Measurements from ENCODE around the gene RND2.
"Not testable (repeated sequence)": the region's sequence is repeated elsewhere in the genome, so short reads cannot be mapped to it uniquely, and the experiment has no call there.

Gene RND2

GRCh38 chr17:43024407-43025289 is at the start of gene RND2:
Gene RND2 (plus strand): TSS chr17:43025231. CDS start chr17:43025348, 117 bp downstream.
- Histone ChIP-seq H3K4me1 (ENCODE audit: low read length) (peaks cover 3% of the 10 kb centered on the region; the same call in 1 of the 2 replicates), H3K4me2 (ENCODE audit: low read length) (peak within 1 kb of the TSS; percentile 75), H3K36me3 (replicated peaks; ENCODE audit: low read depth, low read length) (no peaks in the 10 kb centered on the region), H3K27ac (ENCODE audit: low read length) (no peak within 1 kb of the TSS), H4K20me1 (ENCODE audit: insufficient read depth, low read length) (no peaks in the 10 kb centered on the region), H3K9ac (ENCODE audit: low read length) (peak within 1 kb of the TSS; percentile 36), H3K79me2 (ENCODE audit: low read length) (no peaks in the 10 kb centered on the region), H3K4me3 (ENCODE audit: low read length) (peak within 1 kb of the TSS; percentile 78), H3K9me3 (ENCODE audit: insufficient read depth, low read length) (no peaks in the 10 kb centered on the region), H2AFZ (ENCODE audit: low read depth, low read length) (peak within 1 kb of the TSS; percentile 39), H3K27me3 (ENCODE audit: low read depth, low read length) (no peaks in the 10 kb centered on the region)
- TF ChIP-seq EZH2phosphoT487 (IDR thresholded peaks at IDR 0.05; ENCODE audit: low read depth) = no peak
- TF ChIP-seq, protein P1, sequence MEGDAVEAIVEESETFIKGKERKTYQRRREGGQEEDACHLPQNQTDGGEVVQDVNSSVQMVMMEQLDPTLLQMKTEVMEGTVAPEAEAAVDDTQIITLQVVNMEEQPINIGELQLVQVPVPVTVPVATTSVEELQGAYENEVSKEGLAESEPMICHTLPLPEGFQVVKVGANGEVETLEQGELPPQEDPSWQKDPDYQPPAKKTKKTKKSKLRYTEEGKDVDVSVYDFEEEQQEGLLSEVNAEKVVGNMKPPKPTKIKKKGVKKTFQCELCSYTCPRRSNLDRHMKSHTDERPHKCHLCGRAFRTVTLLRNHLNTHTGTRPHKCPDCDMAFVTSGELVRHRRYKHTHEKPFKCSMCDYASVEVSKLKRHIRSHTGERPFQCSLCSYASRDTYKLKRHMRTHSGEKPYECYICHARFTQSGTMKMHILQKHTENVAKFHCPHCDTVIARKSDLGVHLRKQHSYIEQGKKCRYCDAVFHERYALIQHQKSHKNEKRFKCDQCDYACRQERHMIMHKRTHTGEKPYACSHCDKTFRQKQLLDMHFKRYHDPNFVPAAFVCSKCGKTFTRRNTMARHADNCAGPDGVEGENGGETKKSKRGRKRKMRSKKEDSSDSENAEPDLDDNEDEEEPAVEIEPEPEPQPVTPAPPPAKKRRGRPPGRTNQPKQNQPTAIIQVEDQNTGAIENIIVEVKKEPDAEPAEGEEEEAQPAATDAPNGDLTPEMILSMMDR (IDR thresholded peaks at IDR 0.05; ENCODE audit: low read depth, low read length) = peak; percentile 63

DNA sequence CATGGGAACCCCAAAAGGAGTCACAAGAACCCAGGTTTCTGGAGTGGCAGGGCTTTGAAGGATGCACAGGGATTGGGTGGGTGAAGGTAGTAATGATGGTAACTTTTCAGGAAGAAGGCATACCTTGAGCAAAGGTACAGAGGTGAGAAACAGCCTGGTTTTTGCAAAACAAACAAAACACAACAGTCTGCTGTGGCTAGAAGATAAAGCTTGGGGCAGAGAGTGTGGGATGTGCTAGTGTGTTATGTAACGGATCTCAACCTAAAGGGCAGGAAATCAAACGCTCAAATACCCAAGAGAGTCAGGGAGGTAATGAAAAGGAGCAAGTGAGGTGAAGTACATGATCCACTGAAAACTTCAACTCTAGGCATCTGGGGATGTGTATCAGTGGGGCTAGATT is 49.8 kb upstream of the RND2 start:
- Histone ChIP-seq H3K36me3 (replicated peaks; ENCODE audit: low read depth, low read length) (peaks cover 2% of the 10 kb centered on the region), H3K4me1 (ENCODE audit: low read length) (peaks cover 30% of the 10 kb centered on the region), H3K9ac (ENCODE audit: low read length) (no peak overlapping the region), H2AFZ (ENCODE audit: low read depth, low read length) (no peak overlapping the region), H3K9me3 (ENCODE audit: insufficient read depth, low read length) (no peaks in the 10 kb centered on the region), H4K20me1 (ENCODE audit: insufficient read depth, low read length) (no peaks in the 10 kb centered on the region), H3K4me2 (ENCODE audit: low read length) (peak overlapping the region; percentile 58), H3K27ac (ENCODE audit: low read length) (peak overlapping the region; percentile 50), H3K79me2 (ENCODE audit: low read length) (peaks cover 10% of the 10 kb centered on the region), H3K27me3 (ENCODE audit: low read depth, low read length) (no peaks in the 10 kb centered on the region), H3K4me3 (ENCODE audit: low read length) (0 out of 2 replicates have a peak overlapping the region, but pooled peaks have one; percentile 0)
- TF ChIP-seq, protein P1 (IDR thresholded peaks at IDR 0.05; ENCODE audit: low read depth, low read length) = no peak
- TF ChIP-seq EZH2phosphoT487 (IDR thresholded peaks at IDR 0.05; ENCODE audit: low read depth) = no peak

GRCh38 chr17:42975701-42976100 is 49.3 kb upstream of the RND2 start:
- Histone ChIP-seq H3K27ac (ENCODE audit: low read length) (peak overlapping the region; percentile 50), H3K4me1 (ENCODE audit: low read length) (peaks cover 30% of the 10 kb centered on the region), H3K4me2 (ENCODE audit: low read length) (peak overlapping the region; percentile 58)

GRCh38 chr17:42979511-42980273 is 45.3 kb upstream of the RND2 start, which contains the start of gene PTGES3L:
Gene PTGES3L (minus strand): TSS chr17:42980080. CDS start chr17:42980053, 27 bp downstream.
- H3K4me3 ChIP-seq (ENCODE audit: low read length) = peak within 1 kb of the TSS; percentile 83
- H3K9ac ChIP-seq (ENCODE audit: low read length) = peak within 1 kb of the TSS; percentile 95
- 0 out of 2 replicates have a peak within 1 kb of the TSS, but pooled peaks have one; percentile 19 for H2AFZ ChIP-seq (ENCODE audit: low read depth, low read length)
- H4K20me1 ChIP-seq (ENCODE audit: insufficient read depth, low read length) = peaks cover 5% of the 10 kb centered on the region; the same call in 1 of the 2 replicates
- H3K79me2 ChIP-seq (ENCODE audit: low read length) = peaks cover 50% of the 10 kb centered on the region
- peak within 1 kb of the TSS; percentile 88 for H3K27ac ChIP-seq (ENCODE audit: low read length)
- TF ChIP-seq EZH2phosphoT487 (IDR thresholded peaks at IDR 0.05; ENCODE audit: low read depth) = no peak
- no peaks in the 10 kb centered on the region for H3K9me3 ChIP-seq (ENCODE audit: insufficient read depth, low read length)
- peaks cover 50% of the 10 kb centered on the region for H3K4me1 ChIP-seq (ENCODE audit: low read length)
- peak within 1 kb of the TSS; percentile 98 for H3K4me2 ChIP-seq (ENCODE audit: low read length)
- H3K27me3 ChIP-seq (ENCODE audit: low read depth, low read length) = no peaks in the 10 kb centered on the region
- peaks cover 13% of the 10 kb centered on the region for H3K36me3 ChIP-seq (replicated peaks; ENCODE audit: low read depth, low read length)

More at GRCh38 chr17:42975701-42976100, 49.3 kb upstream of the RND2 start:
- H3K9ac ChIP-seq (ENCODE audit: low read length); H3K36me3 ChIP-seq (replicated peaks; ENCODE audit: low read depth, low read length); H3K9me3 ChIP-seq (ENCODE audit: insufficient read depth, low read length); H2AFZ ChIP-seq (ENCODE audit: low read depth, low read length); H3K27me3 ChIP-seq (ENCODE audit: low read depth, low read length); H4K20me1 ChIP-seq (ENCODE audit: insufficient read depth, low read length): not testable (repeated sequence)
- Histone ChIP-seq H3K4me3 (ENCODE audit: low read length) (peak overlapping the region; percentile 0; the same call in 1 of the 2 replicates), H3K79me2 (ENCODE audit: low read length) (peaks cover 12% of the 10 kb centered on the region)
